NCI-H345 (cell line): Measurements from ENCODE around the gene NUDT21.
"Not testable (repeated sequence)": the region's sequence is repeated elsewhere in the genome, so short reads cannot be mapped to it uniquely, and the experiment has no call there.

Source experiments
- DNase-seq: peaks from one replicate; lab custom pipeline; 2025; lab: John Stamatoyannopoulos, UW

The NUDT21 gene

GRCh38 chr16:56450986-56451752 lies at the start of gene NUDT21, which contains the start of gene OGFOD1:
TSS of gene NUDT21 (minus strand) at chr16:56451332. CDS start at chr16:56451202, 130 bp downstream.
TSS of gene OGFOD1 (plus strand) at chr16:56451554. CDS start at chr16:56451613, 59 bp downstream.
- DNase-seq = peak; percentile 94

GRCh38 chr16:56493815-56494214 lies 42.7 kb upstream of the NUDT21 start:
- no peak for DNase-seq

GRCh38 chr16:56493126-56493525 lies 42.0 kb upstream of the NUDT21 start:
- DNase-seq = no peak

GRCh38 chr16:56491657-56492261 lies 40.6 kb upstream of the NUDT21 start:
- DNase-seq = no peak

- not testable (repeated sequence) for DNase-seq
Observed at GRCh38 chr16:56488868-56489267, 37.7 kb upstream of the NUDT21 start.

- DNase-seq = no peak
Observed at GRCh38 chr16:56488035-56488434, 36.9 kb upstream of the NUDT21 start.

GRCh38 chr16:56483394-56483793 lies 32.3 kb upstream of the NUDT21 start:
- DNase-seq = no peak

- DNase-seq = no peak
Observed at GRCh38 chr16:56482683-56483236, 31.6 kb upstream of the NUDT21 start.

GRCh38 chr16:56481468-56482122 lies 30.5 kb upstream of the NUDT21 start:
- no peak for DNase-seq

- no peak for DNase-seq
Observed at GRCh38 chr16:56480776-56481467, 29.8 kb upstream of the NUDT21 start.

GRCh38 chr16:56479469-56479868 lies 28.3 kb upstream of the NUDT21 start:
- no peak for DNase-seq

- no peak for DNase-seq
Observed at GRCh38 chr16:56478281-56479049, 27.3 kb upstream of the NUDT21 start.

- DNase-seq = no peak
Observed at GRCh38 chr16:56477096-56477878, 26.2 kb upstream of the NUDT21 start.

- DNase-seq = peak; percentile 4
Observed at GRCh38 chr16:56475201-56475600, 24.1 kb upstream of the NUDT21 start.

GRCh38 chr16:56470666-56471065 lies 19.5 kb upstream of the NUDT21 start:
- DNase-seq = no peak

GRCh38 chr16:56470232-56470631 lies 19.1 kb upstream of the NUDT21 start:
- DNase-seq = no peak

GRCh38 chr16:56469748-56470147 lies 18.6 kb upstream of the NUDT21 start:
- DNase-seq = no peak

GRCh38 chr16:56468800-56469199 lies 17.7 kb upstream of the NUDT21 start:
- no peak for DNase-seq

GRCh38 chr16:56466344-56466743 lies 15.2 kb upstream of the NUDT21 start:
- no peak for DNase-seq

GRCh38 chr16:56463153-56463552 lies 12.0 kb upstream of the NUDT21 start:
- no peak for DNase-seq
